Spleen (tissue), 11 donors: ENCODE data around the gene PNPLA2. TPM values are rescaled to one million over a fixed set of nuclear protein-coding genes. Genes with fewer than 3 reads are reported as not detected.

Source experiments
- DNase-seq: peaks from one replicate; pipeline ENCODE4 v3.0.0-alpha.2; 2020
- H3K27ac ChIP-seq, 8 donors: fragments of 200-600 bp; sonication (generic) in 7 of 8; 1 replicate in 4 of 8; 2 replicates in 4 of 8; pipeline versions ENCODE4 v1.5.0 to v1.8.0; 2016 to 2021; ENCODE audit warnings: inconsistent platforms in 4 of 8, mild to moderate bottlenecking in 4 of 8, moderate library complexity in 1 of 8
- H3K27me3 ChIP-seq, 7 donors: fragments of 200-600 bp; sonication (generic) in 6 of 7; replicated peaks in 1 of 7; 1 replicate in 4 of 7; 2 replicates in 3 of 7; pipeline versions ENCODE4 v1.5.0 to v1.8.0; 2016 to 2021; ENCODE audit warnings: inconsistent platforms in 3 of 7, mild to moderate bottlenecking in 1 of 7
- H3K36me3 ChIP-seq, 6 donors: fragments of 200-600 bp; sonication (generic) in 5 of 6; 1 replicate in 4 of 6; 2 replicates in 2 of 6; pipeline versions ENCODE4 v1.5.0 to v1.8.0; 2016 to 2021; ENCODE audit warnings: inconsistent platforms in 2 of 6
- H3K4me1 ChIP-seq, 6 donors: fragments of 200-600 bp; sonication (generic) in 5 of 6; 1 replicate in 3 of 6; 2 replicates in 3 of 6; pipeline versions ENCODE4 v1.5.0 to v1.8.0; 2016 to 2021; ENCODE audit warnings: inconsistent platforms in 3 of 6
- H3K4me3 ChIP-seq, 8 donors: fragments of 200-600 bp; sonication (generic) in 7 of 8; 1 replicate in 4 of 8; 2 replicates in 4 of 8; pipeline versions ENCODE4 v1.5.0 to v1.8.0; 2016 to 2021; ENCODE audit warnings: inconsistent platforms in 4 of 8, mild to moderate bottlenecking in 4 of 8, moderate library complexity in 2 of 8
- H3K9me3 ChIP-seq, 8 donors: fragments of 200-600 bp; sonication (generic) in 7 of 8; 1 replicate in 4 of 8; 2 replicates in 4 of 8; pipeline versions ENCODE4 v1.5.0 to v1.8.0; 2016 to 2021; ENCODE audit warnings: inconsistent platforms in 4 of 8
- CTCF ChIP-seq, 11 experiments: fragments of 200-600 bp in 7 of 11; fragments of 450-650 bp in 4 of 11; sonication (generic) in 4 of 11; IDR thresholded peaks in 8 of 11; conservative IDR thresholded peaks in 3 of 11; 1 replicate in 7 of 11; 2 replicates in 4 of 11; pipeline versions ENCODE4 v1.4.0 to v1.8.0; 2016 to 2021; ENCODE audit warnings: antibody characterized with exemption in 11 of 11, inconsistent platforms in 4 of 11, mild to moderate bottlenecking in 1 of 11
- POLR2A ChIP-seq, 3 donors: fragments of 450-650 bp; IDR thresholded peaks; one replicate each; pipeline ENCODE4 v1.5.1; 2017; ENCODE audit warnings: antibody characterized with exemption in 3 of 3, mild to moderate bottlenecking in 1 of 3
- POLR2AphosphoS5 ChIP-seq, 3 donors: sonication (generic); formaldehyde crosslinking; IDR thresholded peaks; one replicate each; pipeline ENCODE4 v1.5.1; 2017; ENCODE audit warnings: antibody characterized with exemption in 3 of 3
- WGBS, 5 donors: extraction: QIAGEN DNeasy Blood & Tissue Kit in 3 of 5; methylation state at CpG; one replicate each; pipeline versions ENCODE4 v1.1.5 to v1.1.7; 2013 to 2018; 5-methylcytosine and 5-hydroxymethylcytosine counted together
- intact Hi-C: fragments of 100-400 bp; cut with DNase I; formaldehyde crosslinking; loops from one replicate; pipeline ENCODE4 v1.15.0; 2023; ENCODE audit warnings: low total_unique reads
- polyA plus RNA-seq, 3 donors: library from polyadenylated mRNA; stranded (reverse); fragments of 200-250 nt; gene quantifications; one replicate each; pipeline ENCODE4 v1.2.1, GENCODE V29; 2013
- total RNA-seq, 7 donors: library from RNA; depleted of rRNA in 3 of 7; stranded (reverse); fragments of >200 nt in 3 of 7; fragmentation: NEBNext Ultra II Directional in 4 of 7; extraction: Animal tissue kit (Norgen Biotek cat#: 25700) in 4 of 7; gene quantifications; one replicate each; pipeline versions ENCODE4 v1.1.0 to v1.2.1, GENCODE V29; 2016 to 2021
- donor health status: healthy with polysubstance abuse.
- donor health status: DM: no; HTN: no; CAD: no; lungs with moderate emphysema.
- donor health status: DM: no; HTN: no; CAD: no.
- donor health status: Bipolar disorder and iron deficiency.
- donor health status: healthy.
- donor health status: DM: no; HTN: no; CAD: no.
- donor health status: DM: yes; HTN: yes; CAD: no.

Gene PNPLA2
- total and polyA plus RNA-seq, 10 donors, result 46.3 to 131 (median 107) TPM

- DNase-seq, result no peak
- peaks cover 9 to 39% (median 28%) of the 10 kb centered on the region in 6 donors for H3K4me1 ChIP-seq
- no peak overlapping the region for H3K27ac ChIP-seq
- TF ChIP-seq POLR2A (IDR thresholded peaks at IDR 0.05), result no peak
- TF ChIP-seq CTCF (IDR thresholded peaks at IDR 0.05 in 8 of 11, conservative IDR thresholded peaks at IDR 0.05 in 3 of 11), result no peak
- no peak for TF ChIP-seq POLR2AphosphoS5 (IDR thresholded peaks at IDR 0.05)
- intact Hi-C loops, result no loop called here
- H3K27me3 ChIP-seq, result no peaks in the 10 kb centered on the region
- H3K9me3 ChIP-seq, result no peaks in the 10 kb centered on the region
- 85 to 94% (median 91%) methylated on average over 8 to 15 of the region's 15 CpGs for WGBS, 5 donors
- H3K4me3 ChIP-seq, result no peak overlapping the region
- H3K36me3 ChIP-seq, result peaks cover 0 to 82% (median 46%) of the 10 kb centered on the region in 6 donors
Observed at GRCh38 chr11:771617-772204, 47.0 kb upstream of the PNPLA2 start.

GRCh38 chr11:772429-773390 lies 46.0 kb upstream of the PNPLA2 start:
- 83 to 91% (median 90%) methylated on average over 3 to 34 of the region's 34 CpGs for WGBS, 5 donors
- Histone ChIP-seq H3K4me1 (peaks cover 10 to 43% (median 30%) of the 10 kb centered on the region in 6 donors), H3K36me3 (peaks cover 0 to 72% (median 42%) of the 10 kb centered on the region in 6 donors), H3K4me3 (no peak overlapping the region), H3K27ac (no peak overlapping the region), H3K27me3 (no peaks in the 10 kb centered on the region), H3K9me3 (no peaks in the 10 kb centered on the region)
- intact Hi-C loops, result no loop called here
- TF ChIP-seq CTCF (IDR thresholded peaks at IDR 0.05 in 8 of 11, conservative IDR thresholded peaks at IDR 0.05 in 3 of 11) (no peak), POLR2AphosphoS5 (IDR thresholded peaks at IDR 0.05) (no peak), POLR2A (IDR thresholded peaks at IDR 0.05) (no peak)
- DNase-seq, result no peak

GRCh38 chr11:773425-773824 lies 45.3 kb upstream of the PNPLA2 start:
- no peak for TF ChIP-seq CTCF (IDR thresholded peaks at IDR 0.05 in 8 of 11, conservative IDR thresholded peaks at IDR 0.05 in 3 of 11)
- TF ChIP-seq POLR2AphosphoS5 (IDR thresholded peaks at IDR 0.05), result no peak
- TF ChIP-seq POLR2A (IDR thresholded peaks at IDR 0.05), result no peak

GRCh38 chr11:773830-774229 lies 44.9 kb upstream of the PNPLA2 start:
- DNase-seq, result no peak
- H3K27me3 ChIP-seq, result no peaks in the 10 kb centered on the region
- H3K36me3 ChIP-seq, result peaks cover 0 to 61% (median 42%) of the 10 kb centered on the region in 6 donors
- WGBS, 5 donors, result 92 to 98% (median 95%) methylated on average over 5 to 9 of the region's 9 CpGs
- H3K27ac ChIP-seq, result no peak overlapping the region
- H3K9me3 ChIP-seq, result no peaks in the 10 kb centered on the region
- intact Hi-C loops, result no loop called here
- TF ChIP-seq POLR2AphosphoS5 (IDR thresholded peaks at IDR 0.05), result no peak
- no peak for TF ChIP-seq CTCF (IDR thresholded peaks at IDR 0.05 in 8 of 11, conservative IDR thresholded peaks at IDR 0.05 in 3 of 11)
- TF ChIP-seq POLR2A (IDR thresholded peaks at IDR 0.05), result no peak
- H3K4me1 ChIP-seq, result peaks cover 14 to 54% (median 41%) of the 10 kb centered on the region in 6 donors
- H3K4me3 ChIP-seq, result no peak overlapping the region

More at GRCh38 chr11:773425-773824, 45.3 kb upstream of the PNPLA2 start:
- no peak overlapping the region for H3K4me3 ChIP-seq
- intact Hi-C loops, result no loop called here
- H3K27me3 ChIP-seq, result no peaks in the 10 kb centered on the region
- no peak for DNase-seq
- no peaks in the 10 kb centered on the region for H3K9me3 ChIP-seq
- peaks cover 12 to 50% (median 37%) of the 10 kb centered on the region in 6 donors for H3K4me1 ChIP-seq
- WGBS, 5 donors, result 85 to 95% (median 87%) methylated on average over 5 of the region's 5 CpGs
- H3K36me3 ChIP-seq, result peaks cover 0 to 65% (median 42%) of the 10 kb centered on the region in 6 donors
- H3K27ac ChIP-seq, result no peak overlapping the region
